ENCODE data around the gene PIGK.

Gene PIGK

DNA sequence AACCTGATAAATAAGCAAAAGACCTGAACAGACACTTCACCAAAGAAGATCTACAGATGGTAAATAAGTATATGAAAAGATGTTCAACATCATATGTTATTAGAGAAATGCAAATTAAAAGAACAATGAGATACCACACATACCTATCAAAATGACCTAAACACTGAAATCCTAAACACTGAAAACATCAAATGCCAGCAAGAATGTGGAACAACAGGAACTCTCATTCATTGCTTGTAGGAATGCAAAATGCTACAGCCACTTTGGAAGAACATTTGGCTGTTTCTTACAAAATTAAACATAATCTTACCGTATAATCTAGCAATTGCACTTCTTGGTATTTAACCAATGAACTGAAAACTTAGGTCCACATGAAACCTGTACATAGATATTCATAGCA, 14.9 kb upstream of the PIGK start:
- TF ChIP-seq, protein P1, sequence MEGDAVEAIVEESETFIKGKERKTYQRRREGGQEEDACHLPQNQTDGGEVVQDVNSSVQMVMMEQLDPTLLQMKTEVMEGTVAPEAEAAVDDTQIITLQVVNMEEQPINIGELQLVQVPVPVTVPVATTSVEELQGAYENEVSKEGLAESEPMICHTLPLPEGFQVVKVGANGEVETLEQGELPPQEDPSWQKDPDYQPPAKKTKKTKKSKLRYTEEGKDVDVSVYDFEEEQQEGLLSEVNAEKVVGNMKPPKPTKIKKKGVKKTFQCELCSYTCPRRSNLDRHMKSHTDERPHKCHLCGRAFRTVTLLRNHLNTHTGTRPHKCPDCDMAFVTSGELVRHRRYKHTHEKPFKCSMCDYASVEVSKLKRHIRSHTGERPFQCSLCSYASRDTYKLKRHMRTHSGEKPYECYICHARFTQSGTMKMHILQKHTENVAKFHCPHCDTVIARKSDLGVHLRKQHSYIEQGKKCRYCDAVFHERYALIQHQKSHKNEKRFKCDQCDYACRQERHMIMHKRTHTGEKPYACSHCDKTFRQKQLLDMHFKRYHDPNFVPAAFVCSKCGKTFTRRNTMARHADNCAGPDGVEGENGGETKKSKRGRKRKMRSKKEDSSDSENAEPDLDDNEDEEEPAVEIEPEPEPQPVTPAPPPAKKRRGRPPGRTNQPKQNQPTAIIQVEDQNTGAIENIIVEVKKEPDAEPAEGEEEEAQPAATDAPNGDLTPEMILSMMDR (IDR thresholded peaks at IDR 0.05; ENCODE audit: poor library complexity, severe bottlenecking): no peak
- ATAC-seq (ENCODE audit: low read depth): no peak

DNA sequence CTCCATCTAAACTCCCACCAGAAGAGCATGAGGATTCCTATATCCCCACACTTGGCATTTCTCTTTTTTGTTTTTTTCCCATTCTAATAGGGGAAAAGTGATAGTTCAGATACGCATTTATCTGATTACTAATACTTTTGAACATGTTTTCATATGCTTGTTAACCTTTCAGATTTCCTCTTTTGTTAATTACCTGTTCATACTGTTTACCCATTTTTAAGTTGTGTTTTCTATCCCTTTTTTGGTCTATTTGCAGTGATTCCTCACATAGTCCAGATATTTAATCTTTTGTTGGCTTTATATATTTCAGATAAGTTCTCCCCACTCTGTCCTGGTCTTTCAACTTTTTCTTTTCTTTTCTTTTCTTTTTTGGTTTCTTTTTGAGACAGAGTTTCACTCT, 13.6 kb upstream of the PIGK start:
- H3K27ac ChIP-seq (ENCODE audit: poor library complexity, severe bottlenecking): no peak overlapping the region
- H3K4me1 ChIP-seq (ENCODE audit: insufficient read depth, poor library complexity, severe bottlenecking): no peaks in the 10 kb centered on the region
- H3K4me3 ChIP-seq (ENCODE audit: severe bottlenecking): no peak overlapping the region
- TF ChIP-seq, protein P1 (IDR thresholded peaks at IDR 0.05; ENCODE audit: poor library complexity, severe bottlenecking): no peak
- no peak for DNase-seq (ENCODE audit: low spot score)
- no peaks in the 10 kb centered on the region for H3K27me3 ChIP-seq (ENCODE audit: insufficient read depth, poor library complexity, severe bottlenecking)
- H3K36me3 ChIP-seq (ENCODE audit: low read depth): no peaks in the 10 kb centered on the region
- H3K9me3 ChIP-seq (ENCODE audit: severe bottlenecking): no peaks in the 10 kb centered on the region
- ATAC-seq (ENCODE audit: low read depth): no peak

More for the DNA sequence above, 14.9 kb upstream of the PIGK start:
- H3K4me3 ChIP-seq (ENCODE audit: severe bottlenecking): no peak overlapping the region
- H3K9me3 ChIP-seq (ENCODE audit: severe bottlenecking): no peaks in the 10 kb centered on the region
- H3K27me3 ChIP-seq (ENCODE audit: insufficient read depth, poor library complexity, severe bottlenecking): no peaks in the 10 kb centered on the region
- H3K27ac ChIP-seq (ENCODE audit: poor library complexity, severe bottlenecking): no peak overlapping the region
- no peaks in the 10 kb centered on the region for H3K4me1 ChIP-seq (ENCODE audit: insufficient read depth, poor library complexity, severe bottlenecking)
- DNase-seq (ENCODE audit: low spot score): no peak
- H3K36me3 ChIP-seq (ENCODE audit: low read depth): no peaks in the 10 kb centered on the region

DNA sequence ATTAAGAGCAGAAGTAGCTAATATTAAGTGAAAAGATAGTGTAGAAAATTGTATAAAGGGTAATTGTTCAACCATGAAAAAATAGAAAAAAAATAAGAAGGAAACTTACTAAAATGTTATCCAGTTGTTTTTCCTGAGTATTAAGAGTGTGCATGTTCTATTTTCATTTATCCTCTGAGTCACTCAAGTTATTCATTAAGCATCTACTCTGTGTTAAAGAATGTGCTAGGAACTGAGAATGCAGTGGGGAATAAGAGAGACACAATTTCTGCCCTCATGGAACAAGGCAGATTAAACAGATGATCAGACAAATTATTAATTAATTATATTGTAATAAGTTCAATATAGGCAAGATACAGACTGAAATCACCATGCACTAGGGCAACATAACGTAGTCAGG, 10.8 kb upstream of the PIGK start:
- ATAC-seq (ENCODE audit: low read depth): no peak
- no peak overlapping the region for H3K4me3 ChIP-seq (ENCODE audit: severe bottlenecking)
- H3K36me3 ChIP-seq (ENCODE audit: low read depth): no peaks in the 10 kb centered on the region
- H3K27ac ChIP-seq (ENCODE audit: poor library complexity, severe bottlenecking): no peak overlapping the region
- H3K4me1 ChIP-seq (ENCODE audit: insufficient read depth, poor library complexity, severe bottlenecking): no peaks in the 10 kb centered on the region
- no peak for DNase-seq (ENCODE audit: low spot score)
- TF ChIP-seq, protein P1 (IDR thresholded peaks at IDR 0.05; ENCODE audit: poor library complexity, severe bottlenecking): no peak
- H3K9me3 ChIP-seq (ENCODE audit: severe bottlenecking): no peaks in the 10 kb centered on the region
- H3K27me3 ChIP-seq (ENCODE audit: insufficient read depth, poor library complexity, severe bottlenecking): no peaks in the 10 kb centered on the region

DNA sequence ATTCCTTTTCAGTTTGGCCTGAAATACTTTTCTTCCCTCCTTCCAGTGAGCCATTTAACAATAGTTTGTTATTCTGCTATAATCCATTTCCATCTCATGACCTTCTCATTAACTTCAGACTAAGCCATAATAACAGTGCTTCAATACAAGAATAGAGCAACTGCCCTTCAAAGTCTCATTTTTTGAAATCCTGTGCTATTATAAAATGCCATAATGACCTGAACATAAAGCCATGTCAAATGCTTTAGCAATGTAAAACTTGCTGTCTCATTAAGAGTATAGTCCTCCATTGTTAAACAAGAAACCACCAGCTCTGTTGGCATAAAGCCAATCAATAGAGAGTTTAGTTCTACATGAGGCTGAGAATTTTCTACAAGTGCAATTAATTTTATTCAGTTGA, 9.6 kb upstream of the PIGK start:
- H3K4me1 ChIP-seq (ENCODE audit: insufficient read depth, poor library complexity, severe bottlenecking): no peaks in the 10 kb centered on the region
- H3K27ac ChIP-seq (ENCODE audit: poor library complexity, severe bottlenecking): no peak overlapping the region
- DNase-seq (ENCODE audit: low spot score) (no peak), ATAC-seq (ENCODE audit: low read depth) (no peak)
- TF ChIP-seq, protein P1 (IDR thresholded peaks at IDR 0.05; ENCODE audit: poor library complexity, severe bottlenecking): no peak
- no peak overlapping the region for H3K4me3 ChIP-seq (ENCODE audit: severe bottlenecking)
- no peaks in the 10 kb centered on the region for H3K36me3 ChIP-seq (ENCODE audit: low read depth)
- H3K9me3 ChIP-seq (ENCODE audit: severe bottlenecking): no peaks in the 10 kb centered on the region
- H3K27me3 ChIP-seq (ENCODE audit: insufficient read depth, poor library complexity, severe bottlenecking): no peaks in the 10 kb centered on the region

DNA sequence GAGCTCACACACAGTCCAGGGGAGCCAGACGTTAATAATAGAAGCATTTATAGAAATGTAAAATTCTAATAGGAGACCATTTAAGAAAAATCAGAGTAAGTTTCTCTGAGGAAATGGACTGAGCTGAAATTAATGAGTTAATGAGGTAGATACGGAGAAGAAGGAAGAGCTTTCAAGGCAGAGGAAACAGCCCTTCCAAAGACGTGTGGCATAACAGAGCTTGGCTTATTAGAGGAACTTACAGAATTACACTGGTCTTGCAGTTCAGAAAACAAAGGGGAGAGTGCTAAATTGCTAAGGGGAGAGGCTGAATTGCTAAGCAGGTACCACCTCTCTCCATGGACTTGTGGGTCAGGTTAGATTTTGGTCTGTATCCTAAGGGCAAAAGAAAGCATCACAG, 8.2 kb upstream of the PIGK start:
- Histone ChIP-seq H3K36me3 (ENCODE audit: low read depth) (no peaks in the 10 kb centered on the region), H3K9me3 (ENCODE audit: severe bottlenecking) (no peaks in the 10 kb centered on the region), H3K4me1 (ENCODE audit: insufficient read depth, poor library complexity, severe bottlenecking) (no peaks in the 10 kb centered on the region), H3K27ac (ENCODE audit: poor library complexity, severe bottlenecking) (no peak overlapping the region), H3K27me3 (ENCODE audit: insufficient read depth, poor library complexity, severe bottlenecking) (no peaks in the 10 kb centered on the region), H3K4me3 (ENCODE audit: severe bottlenecking) (no peak overlapping the region)
- DNase-seq (ENCODE audit: low spot score): no peak
- no peak for ATAC-seq (ENCODE audit: low read depth)
- TF ChIP-seq, protein P1 (IDR thresholded peaks at IDR 0.05; ENCODE audit: poor library complexity, severe bottlenecking): no peak
